ENCODE results near the gene TMPRSS11D. TPM values are rescaled to one million over a fixed set of nuclear protein-coding genes. Genes with fewer than 3 reads are reported as not detected.

TMPRSS11D gene
- total RNA-seq, 2 experiments from 2014 or later: not detected

GRCh38 chr4:67907650-67908049 lies 23.8 kb upstream of the TMPRSS11D start:
- H3K9me2 ChIP-seq (ENCODE audit: insufficient read depth, low read length): no peaks in the 10 kb centered on the region
- no peaks in the 10 kb centered on the region for H3K79me2 ChIP-seq (ENCODE audit: insufficient read depth, low read depth, low read length)
- TF ChIP-seq, protein P1, sequence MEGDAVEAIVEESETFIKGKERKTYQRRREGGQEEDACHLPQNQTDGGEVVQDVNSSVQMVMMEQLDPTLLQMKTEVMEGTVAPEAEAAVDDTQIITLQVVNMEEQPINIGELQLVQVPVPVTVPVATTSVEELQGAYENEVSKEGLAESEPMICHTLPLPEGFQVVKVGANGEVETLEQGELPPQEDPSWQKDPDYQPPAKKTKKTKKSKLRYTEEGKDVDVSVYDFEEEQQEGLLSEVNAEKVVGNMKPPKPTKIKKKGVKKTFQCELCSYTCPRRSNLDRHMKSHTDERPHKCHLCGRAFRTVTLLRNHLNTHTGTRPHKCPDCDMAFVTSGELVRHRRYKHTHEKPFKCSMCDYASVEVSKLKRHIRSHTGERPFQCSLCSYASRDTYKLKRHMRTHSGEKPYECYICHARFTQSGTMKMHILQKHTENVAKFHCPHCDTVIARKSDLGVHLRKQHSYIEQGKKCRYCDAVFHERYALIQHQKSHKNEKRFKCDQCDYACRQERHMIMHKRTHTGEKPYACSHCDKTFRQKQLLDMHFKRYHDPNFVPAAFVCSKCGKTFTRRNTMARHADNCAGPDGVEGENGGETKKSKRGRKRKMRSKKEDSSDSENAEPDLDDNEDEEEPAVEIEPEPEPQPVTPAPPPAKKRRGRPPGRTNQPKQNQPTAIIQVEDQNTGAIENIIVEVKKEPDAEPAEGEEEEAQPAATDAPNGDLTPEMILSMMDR (conservative IDR thresholded peaks at IDR 0.05; ENCODE audit: low read length): no peak
- TF ChIP-seq EZH2phosphoT487 (IDR thresholded peaks at IDR 0.05; ENCODE audit: borderline replicate concordance, low read depth, low read length): no peak
- intact Hi-C loops (cut with micrococcal nuclease; ENCODE audit: unreplicated experiment): no loop called here
- no peak overlapping the region for H3K4me3 ChIP-seq (ENCODE audit: low read depth, low read length, poor library complexity, severe bottlenecking)
- no peaks in the 10 kb centered on the region for H4K20me1 ChIP-seq (ENCODE audit: insufficient read depth, low read length)
- no peaks in the 10 kb centered on the region for H3K9me3 ChIP-seq (ENCODE audit: low read length)
- no TSS peak for BruUV-seq (replicated peaks)
- no peaks in the 10 kb centered on the region for H3K4me1 ChIP-seq (ENCODE audit: insufficient read depth, low read length, poor library complexity, severe bottlenecking)
- H3K4me2 ChIP-seq (ENCODE audit: low read length): no peak overlapping the region
- H3K36me3 ChIP-seq (ENCODE audit: insufficient read depth, low read length): no peaks in the 10 kb centered on the region
- POLR2A ChIA-PET: no interaction called here
- H3K27ac ChIP-seq (ENCODE audit: low read depth, low read length, poor library complexity, severe bottlenecking): no peak overlapping the region
- no peak for DNase-seq (ENCODE audit: low spot score)
- CTCF ChIA-PET (ENCODE audit: unreplicated experiment): no interaction called here
- H2AFZ ChIP-seq (ENCODE audit: low read length): no peak overlapping the region

DNA sequence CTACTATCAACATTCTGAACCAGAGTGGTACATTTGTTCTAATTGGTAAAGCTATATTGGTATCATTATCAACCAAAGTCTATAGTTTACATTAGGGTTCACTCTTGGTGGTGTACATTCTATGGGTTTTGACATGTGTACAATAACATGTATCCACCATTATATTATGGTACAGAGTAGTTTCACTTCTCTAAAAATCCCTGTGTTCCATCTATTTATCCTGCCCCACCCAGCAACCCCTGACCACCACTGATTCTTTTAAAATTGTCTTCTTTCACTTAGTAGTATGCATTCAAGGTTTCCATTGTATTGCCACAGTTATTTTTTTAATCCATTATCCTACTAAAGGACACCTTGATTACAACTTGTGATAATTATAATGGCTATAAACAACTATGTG lies 15.3 kb upstream of the TMPRSS11D start:
- H2AFZ ChIP-seq (ENCODE audit: low read length): no peak overlapping the region
- H3K9me3 ChIP-seq (ENCODE audit: low read length): no peaks in the 10 kb centered on the region
- no peaks in the 10 kb centered on the region for H4K20me1 ChIP-seq (ENCODE audit: insufficient read depth, low read length)
- BruUV-seq (replicated peaks): no TSS peak
- CTCF ChIA-PET (ENCODE audit: unreplicated experiment): no interaction called here
- H3K4me3 ChIP-seq (ENCODE audit: low read depth, low read length, poor library complexity, severe bottlenecking): no peak overlapping the region
- no peaks in the 10 kb centered on the region for H3K9me2 ChIP-seq (ENCODE audit: insufficient read depth, low read length)
- H3K4me1 ChIP-seq (ENCODE audit: insufficient read depth, low read length, poor library complexity, severe bottlenecking): no peaks in the 10 kb centered on the region
- TF ChIP-seq EZH2phosphoT487 (IDR thresholded peaks at IDR 0.05; ENCODE audit: borderline replicate concordance, low read depth, low read length): no peak
- TF ChIP-seq, protein P1 (conservative IDR thresholded peaks at IDR 0.05; ENCODE audit: low read length): no peak
- H3K36me3 ChIP-seq (ENCODE audit: insufficient read depth, low read length): no peaks in the 10 kb centered on the region
- no peak overlapping the region for H3K27ac ChIP-seq (ENCODE audit: low read depth, low read length, poor library complexity, severe bottlenecking)
- intact Hi-C loops (cut with micrococcal nuclease; ENCODE audit: unreplicated experiment): no loop called here
- no peak overlapping the region for H3K4me2 ChIP-seq (ENCODE audit: low read length)
- no peak for DNase-seq (ENCODE audit: low spot score)
- H3K79me2 ChIP-seq (ENCODE audit: insufficient read depth, low read depth, low read length): no peaks in the 10 kb centered on the region
- POLR2A ChIA-PET: interaction anchor here (0.7 to 1.3 kb wide), 3 partner anchors 16 to 108 kb away, joined by 3 to 5 read pairs (median 4); no protein-coding TSS in a partner anchor

- Histone ChIP-seq H3K9me3 (ENCODE audit: low read length) (no peaks in the 10 kb centered on the region), H3K4me2 (ENCODE audit: low read length) (no peak overlapping the region), H3K79me2 (ENCODE audit: insufficient read depth, low read depth, low read length) (no peaks in the 10 kb centered on the region), H3K4me1 (ENCODE audit: insufficient read depth, low read length, poor library complexity, severe bottlenecking) (no peaks in the 10 kb centered on the region), H3K27ac (ENCODE audit: low read depth, low read length, poor library complexity, severe bottlenecking) (no peak overlapping the region), H3K9me2 (ENCODE audit: insufficient read depth, low read length) (no peaks in the 10 kb centered on the region), H4K20me1 (ENCODE audit: insufficient read depth, low read length) (no peaks in the 10 kb centered on the region), H2AFZ (ENCODE audit: low read length) (no peak overlapping the region), H3K36me3 (ENCODE audit: insufficient read depth, low read length) (no peaks in the 10 kb centered on the region), H3K4me3 (ENCODE audit: low read depth, low read length, poor library complexity, severe bottlenecking) (no peak overlapping the region)
- no peak for TF ChIP-seq EZH2phosphoT487 (IDR thresholded peaks at IDR 0.05; ENCODE audit: borderline replicate concordance, low read depth, low read length)
- TF ChIP-seq, protein P1 (conservative IDR thresholded peaks at IDR 0.05; ENCODE audit: low read length): no peak
- no peak for DNase-seq (ENCODE audit: low spot score)
- CTCF ChIA-PET (ENCODE audit: unreplicated experiment): no interaction called here
- intact Hi-C loops (cut with micrococcal nuclease; ENCODE audit: unreplicated experiment): no loop called here
- no TSS peak for BruUV-seq (replicated peaks)
- POLR2A ChIA-PET: interaction anchor here (0.6 to 1.3 kb wide), 4 partner anchors 13 to 439 kb away, joined by 3 to 5 read pairs (median 3); no protein-coding TSS in a partner anchor
These were observed 13.9 kb upstream of the TMPRSS11D start for GRCh38 chr4:67897686-67898085.
